Nephron progenitor cell (in vitro differentiated cells): ENCODE measurements around the gene ALKBH8.

Experiments used
- DNase-seq: peaks from one replicate; pipeline ENCODE4 v3.0.0; 2021
- H3K27ac Mint-ChIP-seq: 2 replicates; pipeline ENCODE4 v1.8.0; 2021; ENCODE audit warnings: mild to moderate bottlenecking, moderate library complexity, mixed read lengths
- H3K27me3 Mint-ChIP-seq: 2 replicates; pipeline ENCODE4 v1.8.0; 2021; ENCODE audit warnings: mild to moderate bottlenecking, low read depth, mixed read lengths; ENCODE audit not compliant: poor library complexity
- H3K36me3 Mint-ChIP-seq: 2 replicates; pipeline ENCODE4 v1.8.0; 2021; ENCODE audit warnings: low read depth, mixed read lengths
- H3K4me1 Mint-ChIP-seq: 2 replicates; pipeline ENCODE4 v1.8.0; 2021; ENCODE audit warnings: mixed read lengths
- H3K4me3 Mint-ChIP-seq: 2 replicates; pipeline ENCODE4 v1.8.0; 2021; ENCODE audit warnings: mild to moderate bottlenecking, moderate library complexity, mixed read lengths
- H3K9me3 Mint-ChIP-seq: 2 replicates; pipeline ENCODE4 v1.8.0; 2021; ENCODE audit warnings: mild to moderate bottlenecking, moderate library complexity, mixed read lengths
- TF ChIP-seq, protein P1 (sequence below): fragments of 200-600 bp; sonication (generic); IDR thresholded peaks from 2 replicates; pipeline ENCODE4 v1.5.0; 2021; ENCODE audit warnings: antibody characterized with exemption

The ALKBH8 gene, protein sequence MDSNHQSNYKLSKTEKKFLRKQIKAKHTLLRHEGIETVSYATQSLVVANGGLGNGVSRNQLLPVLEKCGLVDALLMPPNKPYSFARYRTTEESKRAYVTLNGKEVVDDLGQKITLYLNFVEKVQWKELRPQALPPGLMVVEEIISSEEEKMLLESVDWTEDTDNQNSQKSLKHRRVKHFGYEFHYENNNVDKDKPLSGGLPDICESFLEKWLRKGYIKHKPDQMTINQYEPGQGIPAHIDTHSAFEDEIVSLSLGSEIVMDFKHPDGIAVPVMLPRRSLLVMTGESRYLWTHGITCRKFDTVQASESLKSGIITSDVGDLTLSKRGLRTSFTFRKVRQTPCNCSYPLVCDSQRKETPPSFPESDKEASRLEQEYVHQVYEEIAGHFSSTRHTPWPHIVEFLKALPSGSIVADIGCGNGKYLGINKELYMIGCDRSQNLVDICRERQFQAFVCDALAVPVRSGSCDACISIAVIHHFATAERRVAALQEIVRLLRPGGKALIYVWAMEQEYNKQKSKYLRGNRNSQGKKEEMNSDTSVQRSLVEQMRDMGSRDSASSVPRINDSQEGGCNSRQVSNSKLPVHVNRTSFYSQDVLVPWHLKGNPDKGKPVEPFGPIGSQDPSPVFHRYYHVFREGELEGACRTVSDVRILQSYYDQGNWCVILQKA

DNA sequence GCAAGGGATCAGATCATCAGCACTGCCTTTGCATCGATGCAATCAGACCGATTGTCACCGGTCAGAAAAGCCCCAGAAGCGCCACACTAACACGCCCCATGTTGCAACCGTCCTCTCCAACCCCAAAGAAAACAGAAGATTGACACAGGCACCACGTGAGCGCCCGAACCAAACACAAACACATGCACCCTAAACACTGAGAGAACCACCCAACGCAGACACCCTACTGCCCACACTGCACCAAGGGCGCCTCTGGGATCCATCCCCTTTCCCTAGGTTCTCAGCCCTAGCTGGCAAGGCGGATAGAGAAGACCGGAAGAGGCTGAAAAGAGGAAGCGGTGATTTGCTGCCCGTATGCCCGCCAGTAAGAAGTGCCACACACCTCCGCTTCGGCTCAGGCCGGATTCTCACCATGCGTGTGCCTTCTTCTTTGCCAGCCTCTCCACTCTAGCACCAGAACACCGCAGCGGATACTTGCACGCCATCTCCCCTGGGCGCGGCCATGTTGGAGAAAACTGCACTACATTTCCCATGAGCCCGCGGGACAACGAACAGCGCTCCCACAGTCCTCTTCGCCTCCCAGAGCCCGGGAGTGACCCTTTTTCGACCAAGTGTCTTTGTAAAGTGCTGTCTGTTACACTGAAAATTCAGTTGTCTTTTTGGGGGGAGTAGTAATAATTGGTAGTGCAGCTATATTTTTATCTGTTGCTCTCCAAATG is at the start of gene ALKBH8:
Gene ALKBH8, minus strand, starts transcription at position 517 of the 719 bp plus-strand sequence. CDS start 4,842 bp downstream, outside the sequence.
- no peaks in the 10 kb centered on the region for H3K27me3 Mint-ChIP-seq
- TF ChIP-seq, protein P1, sequence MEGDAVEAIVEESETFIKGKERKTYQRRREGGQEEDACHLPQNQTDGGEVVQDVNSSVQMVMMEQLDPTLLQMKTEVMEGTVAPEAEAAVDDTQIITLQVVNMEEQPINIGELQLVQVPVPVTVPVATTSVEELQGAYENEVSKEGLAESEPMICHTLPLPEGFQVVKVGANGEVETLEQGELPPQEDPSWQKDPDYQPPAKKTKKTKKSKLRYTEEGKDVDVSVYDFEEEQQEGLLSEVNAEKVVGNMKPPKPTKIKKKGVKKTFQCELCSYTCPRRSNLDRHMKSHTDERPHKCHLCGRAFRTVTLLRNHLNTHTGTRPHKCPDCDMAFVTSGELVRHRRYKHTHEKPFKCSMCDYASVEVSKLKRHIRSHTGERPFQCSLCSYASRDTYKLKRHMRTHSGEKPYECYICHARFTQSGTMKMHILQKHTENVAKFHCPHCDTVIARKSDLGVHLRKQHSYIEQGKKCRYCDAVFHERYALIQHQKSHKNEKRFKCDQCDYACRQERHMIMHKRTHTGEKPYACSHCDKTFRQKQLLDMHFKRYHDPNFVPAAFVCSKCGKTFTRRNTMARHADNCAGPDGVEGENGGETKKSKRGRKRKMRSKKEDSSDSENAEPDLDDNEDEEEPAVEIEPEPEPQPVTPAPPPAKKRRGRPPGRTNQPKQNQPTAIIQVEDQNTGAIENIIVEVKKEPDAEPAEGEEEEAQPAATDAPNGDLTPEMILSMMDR: no peak
- DNase-seq: peak; percentile 77
- H3K27ac Mint-ChIP-seq: peak within 1 kb of the TSS; percentile 93
- peak within 1 kb of the TSS; percentile 98 for H3K4me3 Mint-ChIP-seq
- no peaks in the 10 kb centered on the region for H3K9me3 Mint-ChIP-seq
- peaks cover 28% of the 10 kb centered on the region for H3K4me1 Mint-ChIP-seq
- no peaks in the 10 kb centered on the region for H3K36me3 Mint-ChIP-seq

DNA sequence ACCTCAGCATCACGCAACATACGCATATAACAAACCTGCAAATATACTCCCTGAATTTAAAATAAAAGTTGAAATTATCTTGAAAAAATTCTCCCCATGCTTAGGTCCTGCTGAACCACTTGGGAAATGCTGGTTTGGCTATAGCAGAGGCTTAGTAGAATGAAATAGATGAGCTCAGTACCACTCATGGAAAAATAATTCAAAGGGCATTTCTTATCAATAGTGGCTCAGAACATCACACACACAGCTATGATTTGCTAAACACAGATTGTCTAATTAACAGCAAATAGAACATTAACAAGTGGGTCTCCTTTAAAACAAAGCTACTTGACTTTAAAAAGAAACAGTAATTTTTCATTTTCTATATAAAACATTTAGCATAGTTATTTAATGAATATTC is 46.9 kb upstream of the ALKBH8 start:
- Mint-ChIP-seq H3K36me3 (no peaks in the 10 kb centered on the region), H3K27ac (no peak overlapping the region), H3K9me3 (peaks cover 3% of the 10 kb centered on the region), H3K4me1 (peaks cover 16% of the 10 kb centered on the region), H3K4me3 (no peak overlapping the region), H3K27me3 (no peaks in the 10 kb centered on the region)
- TF ChIP-seq, protein P1: no peak
- no peak for DNase-seq

DNA sequence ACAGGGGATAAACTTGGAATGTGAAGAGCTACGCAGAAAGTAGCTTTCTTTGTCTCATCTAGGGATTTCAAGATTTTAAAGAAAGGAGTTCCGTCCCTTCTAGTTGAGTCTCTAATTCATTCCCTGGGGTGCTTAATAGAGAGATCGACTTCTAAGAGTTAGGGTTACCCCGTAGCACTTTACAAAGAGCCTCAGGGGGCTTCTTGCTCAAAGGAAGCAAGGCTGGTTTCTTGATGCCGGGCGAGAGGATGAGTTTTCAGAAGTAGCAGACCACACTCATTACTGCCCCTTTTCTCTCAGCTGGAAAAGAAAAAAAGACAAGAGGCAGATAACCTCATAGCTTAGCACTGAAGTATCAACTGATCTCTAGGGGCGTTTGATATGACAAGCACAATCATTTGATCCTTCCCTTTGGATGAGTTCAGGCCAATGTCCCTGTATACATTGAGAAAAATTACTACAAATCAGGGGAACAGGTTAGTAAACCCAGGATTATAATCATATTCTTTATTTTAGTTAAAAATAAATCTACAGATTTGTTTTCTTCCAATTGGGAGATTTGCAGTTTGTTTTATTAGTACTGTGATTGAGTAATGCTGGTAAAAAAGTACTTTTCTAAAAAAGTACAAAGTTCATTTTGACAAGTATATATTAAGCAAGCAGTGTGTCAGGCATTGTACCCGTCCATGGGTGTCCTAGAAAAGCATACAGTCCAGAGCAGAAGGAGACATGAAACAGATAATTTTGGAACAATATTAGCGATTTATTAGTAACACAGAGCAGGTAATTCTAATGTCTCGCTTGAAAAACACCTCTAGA is 44.1 kb upstream of the ALKBH8 start:
- H3K27me3 Mint-ChIP-seq: no peaks in the 10 kb centered on the region
- peak overlapping the region; percentile 38 for H3K27ac Mint-ChIP-seq
- DNase-seq: no peak
- peaks cover 3% of the 10 kb centered on the region for H3K9me3 Mint-ChIP-seq
- peaks cover 16% of the 10 kb centered on the region for H3K4me1 Mint-ChIP-seq
- TF ChIP-seq, protein P1: no peak
- H3K36me3 Mint-ChIP-seq: no peaks in the 10 kb centered on the region
- H3K4me3 Mint-ChIP-seq: no peak overlapping the region

DNA sequence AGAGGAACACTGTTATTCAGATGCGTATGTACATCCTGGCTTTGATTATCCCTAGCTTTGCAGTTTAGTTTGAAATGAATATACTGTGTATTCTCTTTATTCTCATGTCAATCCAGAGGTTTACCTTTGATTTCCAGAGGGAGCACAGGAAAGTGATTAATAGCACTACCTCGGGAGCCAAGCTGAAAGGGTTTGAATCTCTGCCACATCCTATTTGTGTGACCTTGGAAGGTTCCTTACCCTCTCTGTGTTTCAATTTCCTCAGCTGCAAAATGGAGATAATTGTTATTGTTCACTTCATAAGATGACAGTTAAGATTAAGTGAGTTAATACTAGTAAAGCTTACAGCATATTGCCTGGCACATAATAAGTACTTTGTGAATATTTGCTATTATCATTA is 43.3 kb upstream of the ALKBH8 start:
- TF ChIP-seq, protein P1: no peak
- Mint-ChIP-seq H3K27me3 (peaks cover 5% of the 10 kb centered on the region), H3K4me1 (peaks cover 16% of the 10 kb centered on the region), H3K27ac (no peak overlapping the region), H3K4me3 (no peak overlapping the region), H3K36me3 (no peaks in the 10 kb centered on the region), H3K9me3 (peaks cover 3% of the 10 kb centered on the region)
- no peak for DNase-seq

DNA sequence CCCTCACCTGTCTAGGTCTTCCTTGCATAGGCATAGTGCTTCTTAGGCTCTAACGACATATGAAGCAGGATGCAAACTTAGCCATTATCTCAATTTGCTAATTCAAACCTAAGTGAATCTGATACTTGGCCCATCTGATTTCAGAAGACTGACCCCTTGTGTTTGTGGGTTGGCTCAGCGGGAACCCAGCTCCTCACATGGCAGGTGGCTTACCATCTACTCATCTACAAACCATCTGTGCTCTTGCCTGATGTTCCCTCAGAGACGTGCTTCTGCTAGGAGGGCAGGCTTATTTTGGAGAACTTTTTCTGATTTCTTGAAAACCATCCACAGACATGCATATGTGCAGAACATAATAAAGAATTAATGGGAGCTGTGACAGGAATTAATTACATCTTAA is 40.6 kb upstream of the ALKBH8 start:
- TF ChIP-seq, protein P1: no peak
- peaks cover 3% of the 10 kb centered on the region for H3K9me3 Mint-ChIP-seq
- no peaks in the 10 kb centered on the region for H3K36me3 Mint-ChIP-seq
- DNase-seq: no peak
- peaks cover 16% of the 10 kb centered on the region for H3K4me1 Mint-ChIP-seq
- no peak overlapping the region for H3K4me3 Mint-ChIP-seq
- no peak overlapping the region for H3K27ac Mint-ChIP-seq
- peaks cover 8% of the 10 kb centered on the region for H3K27me3 Mint-ChIP-seq
